Cerebellar cortex (tissue), 1 donor: Measurements from ENCODE around the gene HPGDS.
"Not testable (repeated sequence)": the region's sequence is repeated elsewhere in the genome, so short reads cannot be mapped to it uniquely, and the experiment has no call there.

Source experiments
- DNase-seq: peaks from one replicate; pipeline ENCODE4 v3.0.0-alpha.2; 2015; ENCODE audit warnings: low spot score

The HPGDS gene

DNA sequence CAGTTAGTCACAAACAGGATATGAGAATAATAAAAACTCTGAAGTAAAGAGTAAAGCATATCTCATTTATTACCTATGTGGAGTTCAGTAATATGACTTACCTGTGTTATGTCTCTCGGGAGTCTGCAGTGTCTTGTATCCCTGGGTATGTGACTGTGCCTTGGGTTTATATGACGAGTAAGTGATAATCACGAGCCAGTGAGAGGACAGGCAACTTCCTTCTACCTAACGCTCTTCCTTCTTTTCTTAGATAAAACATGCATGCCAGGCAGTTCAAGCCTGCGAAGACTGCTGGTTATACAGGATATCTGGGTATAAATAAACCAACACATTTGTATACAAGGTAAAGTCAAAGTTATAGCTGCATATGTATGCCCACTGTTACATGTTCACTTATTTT, at the start of gene HPGDS:
Gene HPGDS (minus strand): TSS at position 143 of the 400 bp plus-strand sequence. CDS start 8,207 bp downstream, outside the sequence.
- DNase-seq: no peak

DNA sequence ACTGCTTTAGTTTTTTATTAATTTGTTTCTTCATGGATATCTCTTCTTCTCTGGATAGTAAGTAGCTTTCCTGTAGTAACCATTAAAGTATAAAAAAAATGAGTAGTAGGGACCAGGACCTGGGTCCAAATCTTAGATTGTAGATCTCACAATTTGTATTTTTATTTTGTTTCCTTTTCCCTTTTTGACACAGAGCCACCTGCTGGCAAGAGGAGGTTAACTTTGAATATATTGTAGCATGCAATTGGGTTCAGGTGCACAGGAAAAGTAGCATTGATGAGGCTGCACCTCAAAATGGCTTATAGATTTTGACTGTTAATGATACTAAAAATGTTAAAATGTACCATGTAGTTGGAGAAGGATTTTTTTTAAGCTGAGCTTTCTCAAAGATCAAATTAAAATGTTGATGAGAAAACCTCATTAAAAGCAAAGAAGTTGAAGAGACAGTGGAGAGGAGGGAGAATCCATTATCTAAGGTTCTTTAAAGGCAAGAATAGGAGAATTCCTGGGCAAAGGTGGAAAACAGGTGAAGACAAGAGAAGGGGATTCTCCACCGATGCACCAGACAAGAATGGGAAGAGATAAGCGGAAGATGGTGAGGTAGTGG, 48.3 kb upstream of the HPGDS start:
- peak; percentile 7 for DNase-seq

- DNase-seq: no peak
Observed at GRCh38 chr4:94389595-94390267, 47.1 kb upstream of the HPGDS start.

GRCh38 chr4:94387965-94388364, 45.3 kb upstream of the HPGDS start:
- DNase-seq: not testable (repeated sequence)

DNA sequence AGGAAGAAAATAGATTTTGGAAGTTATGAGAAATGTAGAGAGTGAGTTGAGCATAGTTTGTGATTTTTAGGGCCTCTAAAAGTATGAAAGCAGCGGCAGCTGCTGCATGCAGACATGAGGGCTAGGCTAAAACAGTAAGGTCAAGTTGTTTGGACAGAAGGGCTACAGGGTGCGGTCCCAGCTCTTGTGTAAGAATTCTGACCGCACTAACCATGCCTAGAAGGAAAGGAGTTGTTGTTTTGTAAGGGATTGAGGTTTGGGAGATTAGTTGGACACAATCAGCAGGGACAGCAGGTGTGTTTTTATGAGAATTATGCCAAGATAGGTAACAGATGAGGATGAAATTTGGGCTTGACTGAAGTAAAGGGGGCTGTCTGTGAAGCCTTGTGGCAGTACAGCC, 42.8 kb upstream of the HPGDS start:
- DNase-seq: not testable (repeated sequence)

- not testable (repeated sequence) for DNase-seq
Observed at GRCh38 chr4:94382891-94383290, 40.3 kb upstream of the HPGDS start.

DNA sequence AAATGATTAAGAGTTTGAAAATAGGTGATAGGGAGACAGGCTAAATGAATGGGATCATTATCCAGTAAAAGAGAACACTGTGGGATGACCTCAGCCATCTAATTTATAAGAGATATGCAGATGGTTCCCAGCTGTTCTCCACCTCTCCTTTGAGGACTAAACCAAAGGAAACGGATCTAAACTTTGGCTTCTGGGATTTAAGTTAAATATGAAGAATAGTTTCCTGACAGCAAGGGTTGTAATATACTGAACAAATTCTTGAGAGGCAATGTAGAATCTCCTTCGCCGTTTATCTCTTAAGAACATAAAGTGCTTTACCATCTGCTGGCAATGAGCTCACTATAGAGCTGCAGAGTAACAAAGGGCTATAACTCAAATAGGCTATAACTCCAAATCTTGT, 35.4 kb upstream of the HPGDS start:
- DNase-seq: no peak

GRCh38 chr4:94377294-94377693, 34.7 kb upstream of the HPGDS start:
- DNase-seq: no peak

GRCh38 chr4:94375364-94375763, 32.7 kb upstream of the HPGDS start:
- DNase-seq: no peak

- DNase-seq: no peak
Observed at GRCh38 chr4:94373752-94374151, 31.1 kb upstream of the HPGDS start.

DNA sequence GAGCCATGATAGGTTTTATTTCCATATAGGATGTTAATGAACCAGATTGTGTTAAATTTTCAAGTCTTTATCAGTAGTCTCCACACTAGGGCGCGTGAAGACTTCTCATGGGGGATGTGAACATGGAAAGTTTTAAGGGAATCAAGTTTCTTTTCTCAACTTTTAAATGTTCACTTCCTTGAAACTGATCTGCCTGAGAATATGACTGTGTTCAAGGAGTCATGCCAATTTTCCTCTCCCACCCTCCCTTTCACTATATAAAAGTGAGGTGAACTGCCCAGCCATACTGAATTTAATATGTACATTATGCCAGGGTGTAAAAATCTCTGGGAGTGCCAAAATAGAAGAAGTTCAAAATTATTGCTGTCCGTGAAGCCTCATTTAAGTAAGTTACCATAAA, 30.4 kb upstream of the HPGDS start:
- DNase-seq: no peak

DNA sequence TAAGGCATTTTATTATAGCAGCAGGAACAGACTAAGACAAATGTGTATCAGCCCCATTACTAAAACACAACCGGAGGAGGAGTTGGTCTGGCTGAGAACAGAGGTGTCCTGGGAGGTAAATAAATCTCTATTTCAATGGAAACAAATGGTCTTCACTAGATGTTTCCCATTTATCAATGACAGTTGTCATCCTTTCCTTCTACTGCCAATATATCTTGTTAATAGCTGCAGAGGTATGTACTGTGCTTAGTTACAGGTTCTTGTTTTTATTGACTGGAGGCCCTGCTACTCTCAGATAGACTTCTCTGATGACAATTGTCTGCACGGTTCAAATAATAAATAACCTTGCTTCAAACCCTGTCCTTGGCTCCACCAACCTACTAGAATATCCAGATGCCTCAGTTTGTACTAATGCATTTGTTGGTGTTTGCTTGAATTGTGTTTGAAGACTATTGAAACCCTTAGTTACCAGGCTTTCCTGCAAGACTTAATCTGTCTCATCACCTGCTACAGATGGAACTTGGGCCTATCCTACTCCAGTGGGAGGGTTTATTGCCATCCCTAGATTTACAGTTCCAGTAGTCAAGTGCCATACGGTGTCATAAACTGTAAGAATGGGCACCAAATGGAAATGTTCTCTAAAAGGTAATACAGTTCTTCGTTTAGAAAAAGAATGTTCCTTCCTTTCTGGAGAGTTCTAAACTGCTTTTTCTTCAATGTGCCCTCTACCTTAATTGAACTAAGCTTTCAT, 29.8 kb upstream of the HPGDS start:
- no peak for DNase-seq

GRCh38 chr4:94371290-94371689, 28.7 kb upstream of the HPGDS start:
- no peak for DNase-seq

DNA sequence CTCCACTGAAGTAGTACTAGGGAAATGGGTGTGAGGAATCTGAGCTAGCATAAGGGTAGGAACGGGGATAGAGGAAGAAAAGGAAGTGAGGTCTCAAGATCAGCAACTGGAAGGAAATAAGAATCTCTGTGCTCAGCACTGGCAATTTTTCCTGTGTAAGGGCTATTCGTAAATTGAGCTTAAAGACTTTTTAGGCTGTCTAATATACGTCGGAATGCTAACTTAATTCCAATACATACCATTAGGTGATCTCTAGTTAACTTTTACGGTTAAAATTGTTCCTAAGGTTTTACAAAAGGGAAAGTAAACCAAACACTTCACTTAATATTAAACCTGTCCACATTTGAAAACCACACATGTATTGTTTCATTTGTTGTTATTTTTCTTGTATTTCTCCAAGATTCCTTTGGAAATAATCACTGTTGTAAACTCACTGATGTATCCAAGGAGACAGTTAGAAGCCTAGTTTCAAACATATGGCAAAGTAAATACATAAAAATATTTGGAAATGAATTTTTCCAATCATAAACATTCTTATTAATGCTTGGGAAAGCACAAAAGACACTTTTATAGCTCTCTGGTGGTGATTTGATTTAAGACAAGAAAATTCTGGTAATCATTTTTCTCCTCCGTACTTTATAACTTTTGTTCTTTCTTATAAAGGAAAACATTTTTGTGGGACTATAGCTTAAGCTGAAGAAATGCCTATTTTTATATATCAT, 28.1 kb upstream of the HPGDS start:
- DNase-seq: no peak

DNA sequence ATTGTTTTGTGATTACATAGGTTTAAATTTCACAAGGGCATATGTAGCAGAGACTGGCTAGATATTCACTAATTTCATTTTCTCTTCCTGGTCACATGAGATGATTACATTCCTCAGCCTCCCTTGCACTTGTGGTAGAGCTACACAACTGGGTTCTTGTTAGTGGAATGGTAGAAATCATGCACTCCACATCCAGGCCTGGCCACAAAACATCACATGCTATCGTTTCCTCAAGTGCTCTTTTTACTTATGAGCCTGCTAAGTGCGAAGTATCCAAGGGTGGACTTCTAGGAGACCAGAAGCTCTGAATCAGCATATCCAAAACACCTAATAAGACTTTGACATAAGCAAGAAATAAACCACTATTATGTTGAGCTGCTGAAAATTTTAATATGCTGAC, 26.4 kb upstream of the HPGDS start:
- no peak for DNase-seq

- DNase-seq: no peak
Observed at GRCh38 chr4:94368459-94368858, 25.8 kb upstream of the HPGDS start.

- DNase-seq: no peak
Observed at GRCh38 chr4:94365304-94365703, 22.7 kb upstream of the HPGDS start.

DNA sequence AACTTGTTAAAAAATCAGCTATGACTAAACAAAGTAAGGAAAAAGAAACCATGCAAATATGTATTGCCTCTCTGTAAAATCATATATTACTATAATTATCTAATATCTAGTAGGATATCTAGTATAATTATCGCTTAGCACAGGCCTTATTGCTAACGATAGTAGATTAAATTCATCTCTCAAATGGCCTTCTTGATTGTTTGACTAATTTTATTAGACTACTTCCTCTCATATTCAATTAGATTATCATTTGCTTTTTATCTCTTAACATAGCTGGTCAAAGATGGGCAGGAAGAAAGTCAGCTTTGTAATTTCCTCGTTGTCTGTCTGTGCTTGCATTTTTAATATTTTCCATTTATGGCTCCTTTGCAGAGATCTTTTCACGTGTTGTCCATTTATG, 21.9 kb upstream of the HPGDS start:
- no peak for DNase-seq

DNA sequence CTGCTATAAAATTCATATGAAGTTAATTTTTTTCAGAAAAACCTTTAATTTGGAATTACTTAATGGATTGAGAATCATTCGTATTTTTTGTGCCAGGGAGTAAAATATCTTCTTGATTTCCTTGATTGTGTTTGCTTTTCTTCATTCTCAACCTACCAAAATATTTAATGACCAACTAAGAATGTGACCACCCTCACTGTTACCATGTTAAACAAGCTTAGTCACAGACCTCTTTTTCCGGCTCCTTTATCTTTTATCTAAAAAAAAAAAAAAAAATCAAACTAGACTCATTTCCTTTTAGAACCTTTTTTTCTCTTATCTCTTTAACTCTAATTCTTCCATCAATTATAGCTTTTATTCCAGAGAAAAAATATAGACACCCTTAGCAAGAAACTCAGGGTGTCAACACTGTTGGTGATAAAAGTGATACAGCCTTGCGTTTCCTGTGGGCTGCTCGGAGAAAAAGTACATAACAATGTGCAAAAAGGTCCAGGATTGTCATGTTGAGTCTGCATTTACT, 20.6 kb upstream of the HPGDS start:
- no peak for DNase-seq

- DNase-seq: no peak
Observed at GRCh38 chr4:94359838-94360237, 17.2 kb upstream of the HPGDS start.

GRCh38 chr4:94359221-94359620, 16.6 kb upstream of the HPGDS start:
- DNase-seq: no peak

DNA sequence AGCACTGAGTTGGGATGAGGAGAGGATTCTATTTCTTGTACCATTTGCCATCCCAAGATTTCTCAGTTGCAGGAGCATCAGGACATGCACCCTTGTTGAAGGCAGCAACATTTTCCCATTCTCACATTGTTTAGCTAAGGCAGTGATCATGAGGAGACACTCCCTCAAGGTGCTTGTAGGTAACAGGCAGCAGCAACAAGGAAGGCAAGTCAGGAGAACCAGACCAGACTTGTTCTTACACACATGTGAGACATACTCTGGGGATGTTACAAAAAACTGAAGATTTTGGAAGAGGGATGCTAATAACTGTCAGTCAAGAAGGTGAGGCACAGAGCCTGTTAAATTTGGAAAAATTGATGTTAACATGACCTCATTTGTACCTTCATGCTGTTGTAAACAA, 15.5 kb upstream of the HPGDS start:
- DNase-seq: no peak
